HEK293 (cell line): ENCODE results near the gene HDAC11.

Experiments used
- CTCF ChIA-PET: fragments of 350-600 bp; formaldehyde crosslinking; extraction: SDS; loops from one replicate; lab custom pipeline; 2021; ENCODE audit warnings: antibody characterized with exemption; lab: Yijun Ruan, JAX
- POLR2A ChIA-PET: fragments of 300-600 bp; formaldehyde crosslinking; extraction: SDS; loops from one replicate; lab custom pipeline; 2020; ENCODE audit warnings: antibody characterized with exemption, inconsistent platforms; lab: Yijun Ruan, JAX
- H3K27ac ChIP-seq: fragments of 200-500 bp; sonication (Bioruptor generic); 2 replicates; pipeline ENCODE4 v1.5.1; 2014; ENCODE audit warnings: low read depth, low read length, control low read depth, inconsistent platforms; ENCODE audit errors: extremely low read depth
- H3K36me3 ChIP-seq, 2 experiments: fragments of 200-500 bp in 1 of 2; sonication (Bioruptor generic) in 1 of 2; 1 replicate in 1 of 2; 2 replicates in 1 of 2; pipeline ENCODE4 v1.5.1; 2014 to 2017; ENCODE audit warnings: inconsistent platforms in 2 of 2, low read length in 2 of 2; ENCODE audit not compliant: control insufficient read depth in 2 of 2, insufficient read depth in 1 of 2
- H3K4me1 ChIP-seq: fragments of 200-500 bp; sonication (Bioruptor generic); 2 replicates; pipeline ENCODE4 v1.5.1; 2014; ENCODE audit warnings: mild to moderate bottlenecking, low read length, inconsistent platforms; ENCODE audit not compliant: control insufficient read depth, insufficient read depth
- H3K4me3 ChIP-seq: 2 replicates; pipeline ENCODE4 v1.5.1; 2011; ENCODE audit warnings: low read depth, mild to moderate bottlenecking, control low read depth, low read length, moderate library complexity
- H3K9me3 ChIP-seq: fragments of 200-500 bp; sonication (Bioruptor generic); 2 replicates; pipeline ENCODE4 v1.5.1; 2014; ENCODE audit warnings: low read depth, low read length, inconsistent platforms; ENCODE audit not compliant: control insufficient read depth, insufficient read depth
- MEIS1 ChIP-seq: sonication (generic); formaldehyde crosslinking; IDR thresholded peaks from 2 replicates; pipeline ENCODE4 v1.8.1; 2022; ENCODE audit warnings: missing genetic modification reagents, mild to moderate bottlenecking, borderline replicate concordance
- PATZ1 ChIP-seq: fragments of 450-650 bp; formaldehyde crosslinking; IDR thresholded peaks from 2 replicates; pipeline ENCODE4 v1.5.1; 2016; ENCODE audit warnings: missing biosample characterization, missing genetic modification characterization
- RBAK ChIP-seq: fragments of 450-650 bp; formaldehyde crosslinking; IDR thresholded peaks from 2 replicates; pipeline ENCODE4 v1.5.1; 2016; ENCODE audit warnings: missing biosample characterization, missing genetic modification characterization
- SETDB1 ChIP-seq: IDR thresholded peaks from one replicate; pipeline ENCODE4 v1.6.1; 2017; ENCODE audit warnings: mild to moderate bottlenecking, low read length, moderate library complexity, mixed read lengths; ENCODE audit not compliant: insufficient read length
- ZBTB21 ChIP-seq: fragments of 450-650 bp; formaldehyde crosslinking; IDR thresholded peaks from 2 replicates; pipeline ENCODE4 v1.5.1; 2017; ENCODE audit warnings: missing biosample characterization, missing genetic modification characterization
- ZFP41 ChIP-seq: fragments of 450-650 bp; formaldehyde crosslinking; IDR thresholded peaks from 2 replicates; pipeline ENCODE4 v1.5.1; 2016; ENCODE audit warnings: missing biosample characterization, missing genetic modification characterization, borderline replicate concordance
- ZIC2 ChIP-seq: fragments of 450-650 bp; formaldehyde crosslinking; IDR thresholded peaks from 2 replicates; pipeline ENCODE4 v1.5.1; 2016; ENCODE audit warnings: missing biosample characterization, missing genetic modification characterization
- ZNF2 ChIP-seq: fragments of 450-650 bp; formaldehyde crosslinking; IDR thresholded peaks from 2 replicates; pipeline ENCODE4 v1.5.1; 2016; ENCODE audit warnings: missing biosample characterization, missing genetic modification characterization
- ZNF292 ChIP-seq: fragments of 450-650 bp; formaldehyde crosslinking; IDR thresholded peaks from 2 replicates; pipeline ENCODE4 v1.5.1; 2016; ENCODE audit warnings: low read depth, missing biosample characterization, missing genetic modification characterization, borderline replicate concordance
- ZNF311 ChIP-seq: fragments of 450-650 bp; formaldehyde crosslinking; IDR thresholded peaks from 2 replicates; pipeline ENCODE4 v1.5.1; 2017; ENCODE audit warnings: missing biosample characterization, missing genetic modification characterization, borderline replicate concordance
- ZNF423 ChIP-seq: fragments of 450-650 bp; formaldehyde crosslinking; IDR thresholded peaks from 2 replicates; pipeline ENCODE4 v1.5.1; 2016; ENCODE audit warnings: missing biosample characterization, missing genetic modification characterization
- ZNF433 ChIP-seq: fragments of 450-650 bp; formaldehyde crosslinking; IDR thresholded peaks from 2 replicates; pipeline ENCODE4 v1.5.1; 2016; ENCODE audit warnings: missing biosample characterization, missing genetic modification characterization, low read depth
- ZNF561 ChIP-seq: fragments of 450-650 bp; IDR thresholded peaks from 2 replicates; pipeline ENCODE4 v1.5.1; 2018; ENCODE audit warnings: missing biosample characterization, missing genetic modification characterization, borderline replicate concordance
- ZNF600 ChIP-seq: fragments of 450-650 bp; formaldehyde crosslinking; IDR thresholded peaks from 2 replicates; pipeline ENCODE4 v1.5.1; 2016; ENCODE audit warnings: missing biosample characterization, missing genetic modification characterization
- ZNF639 ChIP-seq: fragments of 450-650 bp; formaldehyde crosslinking; IDR thresholded peaks from 2 replicates; pipeline ENCODE4 v1.5.1; 2016; ENCODE audit warnings: missing biosample characterization, missing genetic modification characterization
- ZSCAN16 ChIP-seq: fragments of 450-650 bp; formaldehyde crosslinking; IDR thresholded peaks from 2 replicates; pipeline ENCODE4 v1.5.1; 2016; ENCODE audit warnings: missing biosample characterization, missing genetic modification characterization
- TF ChIP-seq, protein P1 (sequence below): fragments of 450-650 bp; formaldehyde crosslinking; IDR thresholded peaks from 2 replicates; pipeline ENCODE4 v1.5.1; 2017; ENCODE audit warnings: missing biosample characterization, missing genetic modification characterization
- TF ChIP-seq, protein P2 (sequence below): fragments of 450-650 bp; formaldehyde crosslinking; IDR thresholded peaks from 2 replicates; pipeline ENCODE4 v1.5.1; 2016; ENCODE audit warnings: missing biosample characterization, missing genetic modification characterization, borderline replicate concordance

The HDAC11 gene

GRCh38 chr3:13548696-13549622, 68.9 kb downstream of the HDAC11 start, which contains the start of gene FBLN2:
TSS of gene FBLN2 (plus strand) at chr3:13549125. CDS start at chr3:13570356, 21,231 bp downstream.
- CTCF ChIA-PET, result no interaction called here
- Histone ChIP-seq H3K27ac (no peak within 1 kb of the TSS), H3K4me1 (no peaks in the 10 kb centered on the region), H3K4me3 (no peak within 1 kb of the TSS), H3K9me3 (no peaks in the 10 kb centered on the region), H3K36me3 (no peaks in the 10 kb centered on the region)
- POLR2A ChIA-PET, result no interaction called here
- TF ChIP-seq ZFP41, result no peak
- TF ChIP-seq ZNF311 (tag by site-specific recombination), result no peak
- no peak for TF ChIP-seq SETDB1
- TF ChIP-seq ZBTB21, result no peak
- TF ChIP-seq ZNF292 (tag by site-specific recombination), result no peak
- TF ChIP-seq MEIS1 (CRISPR knock-in tag), result no peak
- no peak for TF ChIP-seq ZNF600
- TF ChIP-seq, protein P1, sequence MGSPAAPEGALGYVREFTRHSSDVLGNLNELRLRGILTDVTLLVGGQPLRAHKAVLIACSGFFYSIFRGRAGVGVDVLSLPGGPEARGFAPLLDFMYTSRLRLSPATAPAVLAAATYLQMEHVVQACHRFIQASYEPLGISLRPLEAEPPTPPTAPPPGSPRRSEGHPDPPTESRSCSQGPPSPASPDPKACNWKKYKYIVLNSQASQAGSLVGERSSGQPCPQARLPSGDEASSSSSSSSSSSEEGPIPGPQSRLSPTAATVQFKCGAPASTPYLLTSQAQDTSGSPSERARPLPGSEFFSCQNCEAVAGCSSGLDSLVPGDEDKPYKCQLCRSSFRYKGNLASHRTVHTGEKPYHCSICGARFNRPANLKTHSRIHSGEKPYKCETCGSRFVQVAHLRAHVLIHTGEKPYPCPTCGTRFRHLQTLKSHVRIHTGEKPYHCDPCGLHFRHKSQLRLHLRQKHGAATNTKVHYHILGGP (tag by site-specific recombination), result no peak
- no peak for TF ChIP-seq ZNF561 (tag by site-specific recombination)
- no peak for TF ChIP-seq ZNF639 (tag by site-specific recombination)
- TF ChIP-seq ZNF2 (tag by site-specific recombination), result no peak
- no peak for TF ChIP-seq ZSCAN16 (tag by site-specific recombination)
- TF ChIP-seq, protein P2, sequence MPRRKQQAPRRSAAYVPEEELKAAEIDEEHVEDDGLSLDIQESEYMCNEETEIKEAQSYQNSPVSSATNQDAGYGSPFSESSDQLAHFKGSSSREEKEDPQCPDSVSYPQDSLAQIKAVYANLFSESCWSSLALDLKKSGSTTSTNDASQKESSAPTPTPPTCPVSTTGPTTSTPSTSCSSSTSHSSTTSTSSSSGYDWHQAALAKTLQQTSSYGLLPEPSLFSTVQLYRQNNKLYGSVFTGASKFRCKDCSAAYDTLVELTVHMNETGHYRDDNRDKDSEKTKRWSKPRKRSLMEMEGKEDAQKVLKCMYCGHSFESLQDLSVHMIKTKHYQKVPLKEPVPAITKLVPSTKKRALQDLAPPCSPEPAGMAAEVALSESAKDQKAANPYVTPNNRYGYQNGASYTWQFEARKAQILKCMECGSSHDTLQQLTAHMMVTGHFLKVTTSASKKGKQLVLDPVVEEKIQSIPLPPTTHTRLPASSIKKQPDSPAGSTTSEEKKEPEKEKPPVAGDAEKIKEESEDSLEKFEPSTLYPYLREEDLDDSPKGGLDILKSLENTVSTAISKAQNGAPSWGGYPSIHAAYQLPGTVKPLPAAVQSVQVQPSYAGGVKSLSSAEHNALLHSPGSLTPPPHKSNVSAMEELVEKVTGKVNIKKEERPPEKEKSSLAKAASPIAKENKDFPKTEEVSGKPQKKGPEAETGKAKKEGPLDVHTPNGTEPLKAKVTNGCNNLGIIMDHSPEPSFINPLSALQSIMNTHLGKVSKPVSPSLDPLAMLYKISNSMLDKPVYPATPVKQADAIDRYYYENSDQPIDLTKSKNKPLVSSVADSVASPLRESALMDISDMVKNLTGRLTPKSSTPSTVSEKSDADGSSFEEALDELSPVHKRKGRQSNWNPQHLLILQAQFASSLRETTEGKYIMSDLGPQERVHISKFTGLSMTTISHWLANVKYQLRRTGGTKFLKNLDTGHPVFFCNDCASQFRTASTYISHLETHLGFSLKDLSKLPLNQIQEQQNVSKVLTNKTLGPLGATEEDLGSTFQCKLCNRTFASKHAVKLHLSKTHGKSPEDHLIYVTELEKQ (tag by site-specific recombination), result no peak
- TF ChIP-seq RBAK, result no peak
- TF ChIP-seq ZNF423 (tag by site-specific recombination), result no peak

DNA sequence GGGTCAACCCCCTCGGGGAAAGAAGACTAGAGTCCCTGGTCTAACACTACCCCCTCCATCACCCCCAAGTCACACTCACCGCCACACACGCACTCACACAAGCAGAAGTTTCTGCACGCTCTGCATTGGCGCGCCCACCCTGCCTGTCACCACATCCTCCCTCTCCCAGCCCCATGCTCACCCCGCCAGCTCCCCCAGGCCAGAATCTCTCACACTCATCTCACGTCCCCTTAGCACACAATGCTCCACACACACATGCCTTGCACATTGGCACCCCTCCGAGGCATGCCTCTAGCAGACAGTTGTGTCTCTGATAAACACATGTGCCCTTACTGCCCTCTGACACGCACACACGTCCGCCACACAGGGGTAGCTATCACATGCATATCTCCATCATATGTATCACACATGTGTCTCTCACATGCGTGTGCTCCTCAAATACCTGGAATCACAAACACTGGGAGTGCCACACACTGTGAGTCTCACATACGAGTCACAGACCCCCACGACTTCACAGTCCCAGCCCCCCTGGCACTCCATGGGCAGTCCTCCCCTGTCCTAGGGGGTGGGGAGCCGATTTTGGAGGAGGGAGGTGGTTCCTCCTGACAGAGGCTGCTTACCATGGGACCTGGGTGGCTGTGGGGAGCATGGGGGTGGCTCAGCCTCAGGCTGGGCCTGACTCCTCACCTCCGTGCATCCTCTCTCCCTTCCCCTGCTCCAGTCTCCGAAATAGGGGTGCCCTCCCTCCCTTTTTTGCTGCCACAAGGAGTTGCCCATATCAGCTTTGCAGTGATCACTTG, 69.7 kb downstream of the HDAC11 start:
- CTCF ChIA-PET, result no interaction called here
- Histone ChIP-seq H3K27ac (no peak overlapping the region), H3K36me3 (no peaks in the 10 kb centered on the region), H3K4me3 (no peak overlapping the region), H3K4me1 (no peaks in the 10 kb centered on the region), H3K9me3 (no peaks in the 10 kb centered on the region)
- TF ChIP-seq PATZ1 (tag by site-specific recombination) (peak; percentile 33; the same call in 1 of the 2 replicates), ZIC2 (tag by site-specific recombination) (peak; percentile 39), ZNF433 (tag by site-specific recombination) (no peak)
- POLR2A ChIA-PET, result interaction anchor here (0.6 kb wide), 1 partner anchor 52 kb away, joined by 5 read pairs; no protein-coding TSS in a partner anchor
